NB4 (cell line): ENCODE data around the gene CNTN1.

Experiments
- MYC ChIP-seq: IDR thresholded peaks from 2 replicates; pipeline ENCODE4 v1.6.1; 2011; ENCODE audit warnings: low read depth, low read length
- POLR2A ChIP-seq: IDR thresholded peaks from 2 replicates; pipeline ENCODE4 v1.6.1; 2011; ENCODE audit warnings: mild to moderate bottlenecking; ENCODE audit not compliant: insufficient read length; ENCODE audit errors: extremely low read depth
- TF ChIP-seq, protein P1 (sequence below): IDR thresholded peaks from one replicate; pipeline ENCODE4 v1.5.1; 2012; ENCODE audit warnings: low read depth, low read length

DNA sequence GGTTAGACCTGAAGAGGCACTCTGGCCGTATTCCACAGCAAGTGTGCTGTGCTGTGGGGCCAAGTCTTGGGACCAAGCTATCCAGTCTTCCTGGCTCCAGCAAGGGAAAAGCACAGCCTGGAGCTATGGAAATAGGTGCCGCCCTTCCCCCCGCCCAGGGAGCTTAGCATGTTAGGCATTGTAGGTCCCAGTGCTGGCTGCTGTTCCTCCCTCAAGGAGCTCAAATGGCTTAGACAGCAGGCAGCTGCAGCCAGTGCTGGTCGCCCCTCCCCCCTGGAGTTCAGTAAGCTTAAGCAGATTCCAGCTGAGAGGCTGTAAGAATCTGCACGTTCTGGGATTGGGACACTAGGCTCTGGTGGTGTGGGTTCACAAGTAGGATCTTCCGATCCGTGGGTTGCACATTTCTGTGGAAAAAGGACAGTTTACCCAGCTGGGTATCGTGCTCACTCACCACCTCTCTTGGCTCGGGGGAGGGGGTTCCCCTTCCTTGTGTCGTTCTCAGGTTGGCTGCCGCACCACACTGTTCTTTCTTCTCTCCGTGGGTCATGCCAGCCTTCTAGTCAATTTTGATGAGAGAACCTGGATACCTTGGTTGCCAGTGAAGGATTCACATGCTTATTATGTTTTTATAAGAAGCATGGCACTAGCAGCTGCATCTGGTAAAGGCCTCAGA is 127.3 kb downstream of the CNTN1 start:
- TF ChIP-seq, protein P1, sequence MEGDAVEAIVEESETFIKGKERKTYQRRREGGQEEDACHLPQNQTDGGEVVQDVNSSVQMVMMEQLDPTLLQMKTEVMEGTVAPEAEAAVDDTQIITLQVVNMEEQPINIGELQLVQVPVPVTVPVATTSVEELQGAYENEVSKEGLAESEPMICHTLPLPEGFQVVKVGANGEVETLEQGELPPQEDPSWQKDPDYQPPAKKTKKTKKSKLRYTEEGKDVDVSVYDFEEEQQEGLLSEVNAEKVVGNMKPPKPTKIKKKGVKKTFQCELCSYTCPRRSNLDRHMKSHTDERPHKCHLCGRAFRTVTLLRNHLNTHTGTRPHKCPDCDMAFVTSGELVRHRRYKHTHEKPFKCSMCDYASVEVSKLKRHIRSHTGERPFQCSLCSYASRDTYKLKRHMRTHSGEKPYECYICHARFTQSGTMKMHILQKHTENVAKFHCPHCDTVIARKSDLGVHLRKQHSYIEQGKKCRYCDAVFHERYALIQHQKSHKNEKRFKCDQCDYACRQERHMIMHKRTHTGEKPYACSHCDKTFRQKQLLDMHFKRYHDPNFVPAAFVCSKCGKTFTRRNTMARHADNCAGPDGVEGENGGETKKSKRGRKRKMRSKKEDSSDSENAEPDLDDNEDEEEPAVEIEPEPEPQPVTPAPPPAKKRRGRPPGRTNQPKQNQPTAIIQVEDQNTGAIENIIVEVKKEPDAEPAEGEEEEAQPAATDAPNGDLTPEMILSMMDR = no peak
- TF ChIP-seq POLR2A = no peak
- no peak for TF ChIP-seq MYC
